HCT116 (cell line): ENCODE data around the gene TNFRSF21. TPM values are rescaled to one million over a fixed set of nuclear protein-coding genes. Genes with fewer than 3 reads are reported as not detected.

Source experiments
- ATAC-seq: fragments of 200-7000 bp; cut with Tn5 transposase; 2 replicates; pipeline ENCODE4 v1.9.1; 2020; ENCODE audit warnings: mild to moderate bottlenecking, moderate library complexity
- BruUV-seq: library from RNA; stranded (reverse); fragments of 400-500 nt; replicated peaks from 2 replicates; lab custom pipeline; 2021; lab: Mats Ljungman, UMichigan
- CTCF ChIA-PET: fragments of 300-600 bp; sonication (Branson Sonifier 250); formaldehyde crosslinking; loops from one replicate; lab custom pipeline; 2021; ENCODE audit warnings: antibody characterized with exemption; lab: Charles Lee
- POLR2A ChIA-PET: fragments of 300-600, 350-600 bp; sonication (Branson Sonifier 250); formaldehyde crosslinking; loops from one replicate; lab custom pipeline; 2021; ENCODE audit warnings: antibody characterized with exemption; lab: Charles Lee
- RAD21 ChIA-PET, 2 experiments: fragments of 300-600 bp; sonication (Branson Sonifier 250); formaldehyde crosslinking; loops; one replicate each; lab custom pipeline; 2023; ENCODE audit warnings: low total read pairs in 2 of 2; ENCODE audit not compliant: uncharacterized antibody in 2 of 2, unreplicated experiment in 2 of 2, low non-redundant PET in 1 of 2; lab: Charles Lee
- DNase-seq: peaks from one replicate; pipeline ENCODE4 v3.0.0-alpha.2; 2010; ENCODE audit warnings: low read depth, low spot score
- H2AFZ ChIP-seq: fragments of 200-600 bp; shearing (Covaris generic), sonication (generic); 2 replicates; pipeline ENCODE4 v1.6.1; 2017; ENCODE audit warnings: low read depth, mixed run types, mixed read lengths, antibody characterized with exemption, low read length; ENCODE audit not compliant: poor library complexity, severe bottlenecking
- H3K27ac ChIP-seq: 2 replicates; pipeline ENCODE4 v1.5.1; 2012; ENCODE audit warnings: low read depth, low read length
- H3K27me3 ChIP-seq: fragments of 200-600 bp; sonication (generic); 2 replicates; pipeline ENCODE4 v1.6.1; 2016; ENCODE audit warnings: mixed run types, low read length, mixed read lengths; ENCODE audit not compliant: insufficient read depth
- H3K36me3 ChIP-seq, 2 experiments: fragments of 200-500 bp in 1 of 2; fragments of 200-600 bp in 1 of 2; sonication (Bioruptor generic) in 1 of 2; sonication (generic) in 1 of 2; 2 replicates each; pipeline versions ENCODE4 v1.5.1 to v1.6.1; 2014 to 2016; ENCODE audit warnings: low read length in 2 of 2, inconsistent platforms in 1 of 2, mixed read lengths in 1 of 2, mixed run types in 1 of 2; ENCODE audit not compliant: insufficient read depth in 2 of 2, control insufficient read depth in 1 of 2
- H3K4me1 ChIP-seq, 2 experiments: fragments of 200-600 bp in 1 of 2; sonication (generic) in 1 of 2; 2 replicates each; pipeline versions ENCODE4 v1.5.1 to v1.6.1; 2012 to 2017; ENCODE audit warnings: low read length in 2 of 2, inconsistent platforms in 1 of 2, mild to moderate bottlenecking in 1 of 2, mixed read lengths in 1 of 2, mixed run types in 1 of 2, moderate library complexity in 1 of 2; ENCODE audit not compliant: insufficient read depth in 2 of 2, control insufficient read depth in 1 of 2
- H3K4me2 ChIP-seq: fragments of 200-600 bp; sonication (generic); 2 replicates; pipeline ENCODE4 v1.6.1; 2017; ENCODE audit warnings: mixed run types, low read length, mixed read lengths
- H3K4me3 ChIP-seq, 2 experiments: fragments of 200-600 bp in 1 of 2; sonication (generic) in 1 of 2; replicated peaks in 1 of 2; 2 replicates each; pipeline ENCODE4 v1.5.1; 2011 to 2016; ENCODE audit warnings: low read length in 2 of 2, control low read depth in 1 of 2, low read depth in 1 of 2, mild to moderate bottlenecking in 1 of 2, mixed read lengths in 1 of 2, mixed run types in 1 of 2
- H3K79me2 ChIP-seq: fragments of 200-600 bp; sonication (generic); 2 replicates; pipeline ENCODE4 v1.6.1; 2017; ENCODE audit warnings: mild to moderate bottlenecking, mixed run types, low read length, moderate library complexity, mixed read lengths; ENCODE audit not compliant: insufficient read depth
- H3K9ac ChIP-seq: fragments of 200-600 bp; sonication (generic); 2 replicates; pipeline ENCODE4 v1.6.1; 2016; ENCODE audit warnings: low read length, mixed read lengths
- H3K9me2 ChIP-seq: fragments of 200-600 bp; sonication (generic), shearing (Covaris generic); 2 replicates; pipeline ENCODE4 v1.6.1; 2017; ENCODE audit warnings: mixed run types, mild to moderate bottlenecking, moderate library complexity; ENCODE audit not compliant: insufficient read depth
- H3K9me3 ChIP-seq, 2 experiments: fragments of 200-500 bp in 1 of 2; fragments of 200-600 bp in 1 of 2; sonication (Bioruptor generic) in 1 of 2; sonication (generic) in 1 of 2; 2 replicates each; pipeline ENCODE4 v1.6.1; 2014 to 2017; ENCODE audit warnings: low read length in 2 of 2, mixed read lengths in 2 of 2, inconsistent platforms in 1 of 2, low read depth in 1 of 2, mild to moderate bottlenecking in 1 of 2, mixed run types in 1 of 2, moderate library complexity in 1 of 2; ENCODE audit not compliant: control insufficient read depth in 1 of 2, insufficient read depth in 1 of 2
- H4K20me1 ChIP-seq: fragments of 200-600 bp; sonication (generic), shearing (Covaris generic); 2 replicates; pipeline ENCODE4 v1.6.1; 2017; ENCODE audit warnings: mixed run types, mild to moderate bottlenecking, moderate library complexity; ENCODE audit not compliant: insufficient read depth
- ATF3 ChIP-seq: IDR thresholded peaks from 2 replicates; pipeline ENCODE4 v1.6.1; 2012
- CBX3 ChIP-seq: IDR thresholded peaks from 2 replicates; pipeline ENCODE4 v1.6.1; 2012; ENCODE audit warnings: low read depth
- CEBPB ChIP-seq: IDR thresholded peaks from 2 replicates; pipeline ENCODE4 v1.6.1; 2012; ENCODE audit warnings: low read depth
- EGR1 ChIP-seq: IDR thresholded peaks from 2 replicates; pipeline ENCODE4 v1.6.1; 2012; ENCODE audit warnings: low read depth
- ELF1 ChIP-seq: IDR thresholded peaks from 2 replicates; pipeline ENCODE4 v1.6.1; 2012; ENCODE audit warnings: low read depth, borderline replicate concordance
- EZH2 ChIP-seq: fragments of 200-600 bp; sonication (generic); IDR thresholded peaks from 2 replicates; pipeline ENCODE4 v1.6.1; 2017; ENCODE audit warnings: antibody characterized with exemption, mixed run types
- EZH2phosphoT487 ChIP-seq: fragments of 200-600 bp; IDR thresholded peaks from 2 replicates; pipeline ENCODE4 v1.6.1; 2018; ENCODE audit warnings: antibody characterized with exemption, borderline replicate concordance
- FOSL1 ChIP-seq: IDR thresholded peaks from 2 replicates; pipeline ENCODE4 v1.6.1; 2012; ENCODE audit warnings: low read depth
- MAX ChIP-seq: IDR thresholded peaks from 2 replicates; pipeline ENCODE4 v1.6.1; 2012
- POLR2AphosphoS5 ChIP-seq: IDR thresholded peaks from 2 replicates; pipeline ENCODE4 v1.6.1; 2011; ENCODE audit warnings: mild to moderate bottlenecking, low read depth, low read length, moderate library complexity
- REST ChIP-seq: IDR thresholded peaks from 2 replicates; pipeline ENCODE4 v1.6.1; 2012; ENCODE audit warnings: low read depth
- SIN3A ChIP-seq: IDR thresholded peaks from 2 replicates; pipeline ENCODE4 v1.6.1; 2012; ENCODE audit warnings: low read depth
- SP1 ChIP-seq: IDR thresholded peaks from 2 replicates; pipeline ENCODE4 v1.6.1; 2012; ENCODE audit warnings: low read depth
- SRF ChIP-seq: IDR thresholded peaks from 2 replicates; pipeline ENCODE4 v1.6.1; 2012; ENCODE audit warnings: low read depth
- ZBTB33 ChIP-seq: IDR thresholded peaks from 2 replicates; pipeline ENCODE4 v1.6.1; 2011; ENCODE audit warnings: mild to moderate bottlenecking, low read length, moderate library complexity; ENCODE audit not compliant: insufficient replicate concordance; ENCODE audit errors: extremely low read depth
- ZFX ChIP-seq: fragments of 450-650 bp; IDR thresholded peaks from 2 replicates; pipeline ENCODE4 v1.6.1; 2017
- ZNF274 ChIP-seq: fragments of 200-500 bp; sonication (Bioruptor generic); IDR thresholded peaks from 2 replicates; pipeline ENCODE4 v1.6.1; 2014; ENCODE audit warnings: mild to moderate bottlenecking, low read depth, low read length, inconsistent platforms
- intact Hi-C: fragments of 100-400 bp; cut with micrococcal nuclease; formaldehyde crosslinking; loops from 2 replicates; pipeline ENCODE4 v1.10.0; 2022
- total RNA-seq: library from RNA; stranded (reverse); gene quantifications from one replicate; pipeline ENCODE4 v1.2.1, GENCODE V29; 2021; ENCODE audit not compliant: unreplicated experiment

Gene TNFRSF21
- total RNA-seq, 1 experiment from 2014 or later: 48.3 TPM

GRCh38 chr6:47321577-47321976 is 11.9 kb upstream of the TNFRSF21 start:
- no peak overlapping the region for H3K27ac ChIP-seq
- no peaks in the 10 kb centered on the region for H3K4me1 ChIP-seq
- no peaks in the 10 kb centered on the region for H3K36me3 ChIP-seq
- ATAC-seq: no peak
- RAD21 ChIA-PET: no interaction called here
- H2AFZ ChIP-seq: no peak overlapping the region
- intact Hi-C loops: no loop called here
- POLR2A ChIA-PET: no interaction called here
- H3K9ac ChIP-seq: no peak overlapping the region
- H3K9me2 ChIP-seq: no peaks in the 10 kb centered on the region
- TF ChIP-seq EZH2phosphoT487: no peak
- no peak for TF ChIP-seq ZNF274
- no peak for TF ChIP-seq SRF
- TF ChIP-seq SP1: no peak
- no peak for TF ChIP-seq SIN3A
- TF ChIP-seq EGR1: no peak
- no peak for TF ChIP-seq CBX3
- TF ChIP-seq REST: no peak
- TF ChIP-seq, all 23 proteins: peak for 0
- no TSS peak for BruUV-seq
- no peaks in the 10 kb centered on the region for H3K9me3 ChIP-seq
- H3K27me3 ChIP-seq: no peaks in the 10 kb centered on the region
- no peak overlapping the region for H3K4me3 ChIP-seq
- H4K20me1 ChIP-seq: no peaks in the 10 kb centered on the region
- CTCF ChIA-PET: no interaction called here
- H3K79me2 ChIP-seq: no peaks in the 10 kb centered on the region
- H3K4me2 ChIP-seq: no peak overlapping the region
- no peak for DNase-seq

- Histone ChIP-seq H3K27ac (no peak overlapping the region), H3K27me3 (no peaks in the 10 kb centered on the region), H3K79me2 (no peaks in the 10 kb centered on the region), H2AFZ (no peak overlapping the region), H3K4me1 (no peaks in the 10 kb centered on the region), H3K9ac (no peak overlapping the region), H4K20me1 (no peaks in the 10 kb centered on the region), H3K36me3 (no peaks in the 10 kb centered on the region), H3K9me3 (no peaks in the 10 kb centered on the region), H3K4me2 (no peak overlapping the region), H3K4me3 (no peak overlapping the region), H3K9me2 (no peaks in the 10 kb centered on the region)
- no TSS peak for BruUV-seq
- ChIA-PET CTCF (no interaction called here), POLR2A (no interaction called here), RAD21 (no interaction called here)
- intact Hi-C loops: no loop called here
- no peak for ATAC-seq
- DNase-seq: no peak
- no peak for TF ChIP-seq FOSL1
- no peak for TF ChIP-seq EZH2
- no peak for TF ChIP-seq POLR2AphosphoS5
- no peak for TF ChIP-seq SIN3A
- no peak for TF ChIP-seq ATF3
- no peak for TF ChIP-seq SP1
- no peak for TF ChIP-seq EZH2phosphoT487
- TF ChIP-seq MAX: no peak
- TF ChIP-seq CEBPB: no peak
- TF ChIP-seq ZBTB33: no peak
- no peak for TF ChIP-seq ZFX
- TF ChIP-seq ELF1: no peak
These were observed 10.2 kb upstream of the TNFRSF21 start for GRCh38 chr6:47319867-47320266.
